Articular chondrocyte of knee joint (primary cell): ENCODE results near the gene THOC5. TPM values are rescaled to one million over a fixed set of nuclear protein-coding genes. Genes with fewer than 3 reads are reported as not detected.

ENCODE experiments used
- total RNA-seq: library from RNA; depleted of rRNA; stranded (reverse); fragments of >200 nt; gene quantifications from 2 replicates; pipeline ENCODE4 v1.2.3, GENCODE V29; 2012

Gene THOC5
- 44.0 and 53.4 TPM in 2 replicates for total RNA-seq

DNA sequence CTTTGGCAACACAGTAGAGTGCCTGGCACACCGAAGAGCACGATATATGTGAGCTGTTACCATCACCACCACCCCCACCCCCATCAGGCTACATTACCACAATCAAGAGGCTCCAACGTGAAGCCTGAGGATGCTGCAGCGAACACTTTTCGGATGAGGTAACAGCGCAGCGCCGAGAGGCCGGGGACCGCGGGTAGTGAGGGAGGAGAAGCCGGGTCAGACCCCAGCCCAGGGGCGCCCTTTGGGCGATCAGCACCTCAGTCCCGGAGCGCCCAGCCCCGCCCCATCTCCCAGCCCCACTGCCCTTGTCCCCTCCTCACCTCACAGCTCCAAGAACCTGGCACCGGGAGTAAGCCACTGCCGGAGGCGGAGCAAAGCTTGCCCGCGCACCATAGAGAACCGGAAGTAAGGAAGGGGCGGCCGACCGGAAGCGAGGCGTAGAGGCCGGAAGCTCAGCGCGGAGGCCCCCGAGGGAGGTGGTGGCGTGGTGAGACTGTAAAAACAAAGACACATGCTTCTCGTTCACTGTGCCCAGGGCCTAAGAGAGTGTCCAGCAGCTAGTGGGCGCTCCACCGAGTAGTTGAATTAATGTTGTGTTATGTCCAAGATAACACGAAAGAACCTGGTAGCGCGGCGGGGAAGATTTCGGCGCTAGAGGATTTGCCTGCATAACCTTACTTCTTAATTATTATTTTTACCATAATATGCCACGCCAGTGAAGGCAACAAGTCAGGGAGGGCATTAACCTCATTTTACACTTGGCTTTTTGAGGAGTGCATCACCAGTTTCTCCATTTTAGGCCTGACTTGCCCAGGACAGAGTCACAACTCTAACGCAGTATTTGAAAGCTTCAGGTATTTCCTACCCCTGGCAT lies at the start of gene THOC5:
Gene THOC5, minus strand, starts transcription at position 407 of the 874 bp plus-strand sequence. CDS start 4,610 bp downstream, outside the sequence.

DNA sequence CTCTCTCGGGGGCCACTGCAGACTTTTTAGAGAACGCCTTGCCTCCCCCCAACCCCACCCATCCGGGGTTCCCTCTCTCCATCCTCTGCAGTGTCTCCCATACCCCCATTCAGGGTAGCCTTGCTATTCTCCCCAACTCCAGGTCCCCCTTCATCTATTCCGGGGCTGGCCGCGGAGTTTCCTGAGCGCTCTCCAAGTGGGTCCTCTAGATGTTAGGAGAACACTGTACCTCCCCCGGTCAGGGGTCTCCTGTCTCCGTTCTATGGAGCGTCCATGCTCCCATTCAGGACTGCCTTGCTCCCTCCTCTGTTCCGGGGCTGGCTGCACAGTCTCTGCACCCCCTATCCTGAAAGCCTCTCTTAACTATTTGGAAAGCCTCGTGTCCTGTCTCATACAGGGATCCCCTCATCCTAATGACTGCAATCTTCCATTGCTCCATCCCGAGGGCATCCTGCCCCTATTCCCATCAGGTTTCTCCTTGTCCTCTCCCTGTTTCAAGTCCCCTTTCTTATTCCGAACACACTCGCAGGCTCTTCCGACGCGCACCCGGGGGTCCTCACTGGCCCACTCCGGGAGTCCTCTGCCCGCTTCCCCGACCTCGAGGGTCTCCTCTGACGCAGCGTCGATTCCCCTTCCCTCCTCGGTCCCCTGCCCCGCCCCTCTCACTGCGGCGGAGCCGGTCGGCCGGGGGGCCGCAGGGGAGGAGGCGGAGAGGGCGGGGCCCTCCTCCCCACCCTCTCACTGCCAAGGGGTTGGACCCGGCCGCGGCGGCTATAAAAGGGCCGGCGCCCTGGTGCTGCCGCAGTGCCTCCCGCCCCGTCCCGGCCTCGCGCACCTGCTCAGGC lies 73.9 kb downstream of the THOC5 start, which contains the start of gene NEFH:
Gene NEFH, plus strand, starts transcription at position 802 of the 845 bp plus-strand sequence. CDS start 45 bp downstream, outside the sequence.

Other genes with a start within 250 kb of the THOC5 start
- 8.0 and 9.2 TPM in 2 replicates for gene GAS2L1, start 247.1 kb downstream of the THOC5 start, total RNA-seq
- not detected in 2 replicates for gene RASL10A, start 238.1 kb downstream of the THOC5 start, total RNA-seq
- 44.9 and 46.0 TPM in 2 replicates for gene AP1B1, start 165.2 kb downstream of the THOC5 start, total RNA-seq
- not detected in 2 replicates for gene RFPL1, start 115.2 kb downstream of the THOC5 start, total RNA-seq
- 0.22 and 0.39 TPM in 2 replicates for gene NEFH, start 73.5 kb downstream of the THOC5 start, total RNA-seq
- 41.4 and 42.5 TPM in 2 replicates for gene NIPSNAP1, start 27.4 kb upstream of the THOC5 start, total RNA-seq
- 120 TPM in 2 replicates for gene NF2, start 49.9 kb upstream of the THOC5 start, total RNA-seq
- gene CABP7, start 166.2 kb upstream of the THOC5 start, total RNA-seq: not detected in 2 replicates
- gene ZMAT5, start 213.2 kb upstream of the THOC5 start, total RNA-seq: 15.9 and 17.8 TPM in 2 replicates
- 36.1 and 39.9 TPM in 2 replicates for gene UQCR10, start 213.6 kb upstream of the THOC5 start, total RNA-seq